BJ (cell line): Measurements from ENCODE around the gene GP1BA. TPM values are rescaled to one million over a fixed set of nuclear protein-coding genes. Genes with fewer than 3 reads are reported as not detected.

ENCODE experiments used
- CTCF ChIA-PET: fragments of 350-600 bp; formaldehyde crosslinking; extraction: SDS; loops from one replicate; lab custom pipeline; 2021; ENCODE audit warnings: antibody characterized with exemption, inconsistent platforms; lab: Yijun Ruan, JAX
- POLR2A ChIA-PET: fragments of 300-600 bp; sonication (Branson Sonifier 250); formaldehyde crosslinking; extraction: SDS; loops from one replicate; lab custom pipeline; 2021; ENCODE audit warnings: antibody characterized with exemption; lab: Charles Lee
- DNase-seq: peaks from one replicate; pipeline ENCODE4 v3.0.0-alpha.2; 2011; ENCODE audit warnings: low read depth
- H3K27me3 ChIP-seq: 2 replicates; pipeline ENCODE4 v1.6.0; 2011; ENCODE audit warnings: low read length; ENCODE audit not compliant: control insufficient read depth, insufficient read depth
- H3K36me3 ChIP-seq: 2 replicates; pipeline ENCODE4 v1.5.1; 2011; ENCODE audit warnings: low read length; ENCODE audit not compliant: control insufficient read depth, insufficient read depth
- H3K4me3 ChIP-seq: 2 replicates; pipeline ENCODE4 v1.5.1; 2011; ENCODE audit warnings: low read depth, mild to moderate bottlenecking, control low read depth, low read length
- CTCF ChIP-seq: IDR thresholded peaks from 2 replicates; pipeline ENCODE4 v1.5.1; 2011; ENCODE audit warnings: low read depth, mild to moderate bottlenecking, control low read depth, inconsistent platforms, low read length, moderate library complexity; ENCODE audit not compliant: insufficient read depth
- polyA plus RNA-seq: library from polyadenylated mRNA; depleted of rRNA; stranded (reverse); fragments of >200 nt; gene quantifications from 2 replicates; pipeline ENCODE4 v1.2.3, GENCODE V29; 2011

The GP1BA gene
- polyA plus RNA-seq, 1 experiment: not detected

GRCh38 chr17:4937553-4937952, 5.5 kb downstream of the GP1BA start:
- Histone ChIP-seq H3K27me3 (no peaks in the 10 kb centered on the region), H3K36me3 (peaks cover 17% of the 10 kb centered on the region), H3K4me3 (no peak overlapping the region)
- POLR2A ChIA-PET: no interaction called here
- CTCF ChIA-PET: no interaction called here
- TF ChIP-seq CTCF: no peak
- DNase-seq: no peak

GRCh38 chr17:4938069-4938491, 6.0 kb downstream of the GP1BA start:
- Histone ChIP-seq H3K27me3 (no peaks in the 10 kb centered on the region), H3K36me3 (peaks cover 21% of the 10 kb centered on the region), H3K4me3 (no peak overlapping the region)
- no peak for DNase-seq
- ChIA-PET POLR2A (no interaction called here), CTCF (no interaction called here)
- no peak for TF ChIP-seq CTCF

- TF ChIP-seq CTCF: no peak
- peaks cover 21% of the 10 kb centered on the region for H3K36me3 ChIP-seq
- ChIA-PET CTCF (interaction anchor here (1.0 to 2.7 kb wide), 7 partner anchors 22 to 123 kb away, joined by 3 to 17 read pairs (median 5); partner anchors contain the start of genes CAMTA2, INCA1 and KIF1C), POLR2A (interaction anchor here (1.7 kb wide), 1 partner anchor 28 kb away, joined by 9 read pairs; the partner anchor contains the start of gene SPAG7)
- no peaks in the 10 kb centered on the region for H3K27me3 ChIP-seq
- no peak for DNase-seq
- peak overlapping the region; percentile 72 for H3K4me3 ChIP-seq
Measured at GRCh38 chr17:4938688-4939545, 6.8 kb downstream of the GP1BA start.

- DNase-seq: no peak
- POLR2A ChIA-PET: interaction anchor here (0.7 to 1.7 kb wide), 3 partner anchors 12 to 30 kb away, joined by 3 to 9 read pairs (median 3); partner anchors contain the start of gene SPAG7
- no peak for TF ChIP-seq CTCF
- Histone ChIP-seq H3K4me3 (peak overlapping the region; percentile 72), H3K36me3 (peaks cover 22% of the 10 kb centered on the region), H3K27me3 (no peaks in the 10 kb centered on the region)
- CTCF ChIA-PET: interaction anchor here (1.0 to 2.7 kb wide), 9 partner anchors 14 to 123 kb away, joined by 3 to 17 read pairs (median 5); partner anchors contain the start of genes CAMTA2, INCA1 and KIF1C
Measured at GRCh38 chr17:4939546-4939795, 7.4 kb downstream of the GP1BA start.

- peaks cover 25% of the 10 kb centered on the region for H3K36me3 ChIP-seq
- POLR2A ChIA-PET: interaction anchor here (0.6 to 1.7 kb wide), 5 partner anchors 9 to 31 kb away, joined by 3 to 9 read pairs (median 3); partner anchors contain the start of gene SPAG7
- TF ChIP-seq CTCF: no peak
Measured at GRCh38 chr17:4939796-4940554, 7.9 kb downstream of the GP1BA start, which contains the start of the genes RNF167 and SLC25A11. TSS of gene RNF167 (plus strand) at chr17:4940268. CDS start at chr17:4940910, 642 bp downstream. TSS of gene SLC25A11 (minus strand) at chr17:4940046. CDS start at chr17:4939910, 136 bp downstream.

More at GRCh38 chr17:4939796-4940554, 7.9 kb downstream of the GP1BA start, which contains the start of the genes RNF167 and SLC25A11:
- peak within 1 kb of the TSS; percentile 72 for H3K4me3 ChIP-seq
- CTCF ChIA-PET: interaction anchor here (0.6 to 2.7 kb wide), 14 partner anchors 13 to 122 kb away, joined by 3 to 17 read pairs (median 4); partner anchors contain the start of genes CAMTA2, CHRNE, INCA1 and KIF1C
- peak; percentile 99 for DNase-seq
- no peaks in the 10 kb centered on the region for H3K27me3 ChIP-seq
